ENCODE results near the gene FOXN3. TPM values are rescaled to one million over a fixed set of nuclear protein-coding genes. Genes with fewer than 3 reads are reported as not detected.

Gene FOXN3
- polyA plus RNA-seq, 1 donor (not counting 4 experiments of a cell fraction or from before 2014, with no cell fraction given), result 10.2 TPM

- FAIRE-seq, result no peak
Measured at GRCh38 chr14:89107626-89108025, 309.4 kb downstream of the FOXN3 start.

More at GRCh38 chr14:89107626-89108025, 309.4 kb downstream of the FOXN3 start:
- DNase-seq (ENCODE audit: low read depth, low spot score), result no peak
- no peaks in the 10 kb centered on the region for H3K9me3 ChIP-seq (ENCODE audit: control insufficient read depth, low read depth, low read length)
- H2AFZ ChIP-seq (ENCODE audit: control insufficient read depth, low read length), result no peak overlapping the region
- H3K27ac ChIP-seq (ENCODE audit: control insufficient read depth, insufficient read depth, low read length), result no peak overlapping the region
- no peak overlapping the region for H3K4me2 ChIP-seq (ENCODE audit: control insufficient read depth, extremely low read depth, insufficient read depth, low read depth, low read length)
- no peaks in the 10 kb centered on the region for H3K36me3 ChIP-seq (ENCODE audit: control insufficient read depth in 2 of 2, extremely low read depth in 1 of 2, insufficient read depth in 2 of 2, low read length in 2 of 2)
- no peaks in the 10 kb centered on the region for H3K27me3 ChIP-seq (ENCODE audit: control insufficient read depth, extremely low read depth, insufficient read depth, low read length)
- H3K4me1 ChIP-seq (ENCODE audit: control insufficient read depth, extremely low read depth, insufficient read depth, low read length), result no peaks in the 10 kb centered on the region
- no peak overlapping the region for H3K9ac ChIP-seq (ENCODE audit: control insufficient read depth, extremely low read depth, insufficient read depth, low read length)
- no peaks in the 10 kb centered on the region for H3K9me1 ChIP-seq (ENCODE audit: control insufficient read depth, extremely low read depth, insufficient read depth, low read length)
- H3K4me3 ChIP-seq (ENCODE audit: control insufficient read depth in 2 of 3, extremely low read depth in 1 of 3, insufficient read depth in 2 of 3, low read depth in 1 of 3, low read length in 3 of 3), result no peak overlapping the region
- no peak for TF ChIP-seq EZH2 (IDR thresholded peaks at IDR 0.05; ENCODE audit: low read length)
- no peak for TF ChIP-seq CTCF (optimal IDR thresholded peaks at IDR 0.05 in 1 of 3, IDR thresholded peaks at IDR 0.05 in 1 of 3, conservative IDR thresholded peaks at IDR 0.05 in 1 of 3; ENCODE audit: extremely low read depth in 1 of 3, insufficient read depth in 2 of 3, low read length in 3 of 3)
- H4K20me1 ChIP-seq (ENCODE audit: control insufficient read depth, extremely low read depth, insufficient read depth, low read length), result no peaks in the 10 kb centered on the region
- dilution Hi-C loops (cut with MboI; ENCODE audit: extremely low pct_ligation_motif_present, low sequenced_read_pairs), result no loop called here
- H3K79me2 ChIP-seq (ENCODE audit: control insufficient read depth, insufficient read depth, low read length), result no peaks in the 10 kb centered on the region
